Measurements from ENCODE around the gene FBL. TPM values are rescaled to one million over a fixed set of nuclear protein-coding genes. Genes with fewer than 3 reads are reported as not detected.
A peak's percentile ranks its signal among the peaks of the same experiment; 100 is the strongest.

The FBL gene
- total and polyA plus RNA-seq, 2 of the 4 experiments (the other 2 are of a cell fraction): 259 to 446 TPM

GRCh38 chr19:39843919-39844793 lies 2.0 kb downstream of the FBL start:
- H3K4me2 ChIP-seq (ENCODE audit: low read depth, low read length): peak overlapping the region; percentile 72
- no peak overlapping the region for H2AFZ ChIP-seq (replicated peaks; ENCODE audit: low read length, poor library complexity)
- H3K4me1 ChIP-seq (ENCODE audit: control insufficient read depth, insufficient read depth, low read length): peaks cover 19% of the 10 kb centered on the region
- no peak overlapping the region for H3K18ac ChIP-seq (ENCODE audit: low read depth, low read length)
- H2AK9ac ChIP-seq (replicated peaks; ENCODE audit: low read depth, low read length, poor library complexity): peak overlapping the region; percentile 35
- ATAC-seq (ENCODE audit: low read depth) (no peak), DNase-seq (peak; percentile 58)
- no peak overlapping the region for H2BK15ac ChIP-seq (ENCODE audit: low read depth, low read length)
- no peak overlapping the region for H4K91ac ChIP-seq (ENCODE audit: insufficient read depth, low read depth, low read length)
- no peak overlapping the region for H2BK5ac ChIP-seq (ENCODE audit: low read depth, low read length, poor library complexity, severe bottlenecking)
- TSS peak; percentile 44 for BruUV-seq (replicated peaks)
- no peaks in the 10 kb centered on the region for H3K27me3 ChIP-seq (ENCODE audit: control insufficient read depth, insufficient read depth, low read length)
- H4K5ac ChIP-seq (ENCODE audit: low read depth, low read length): no peak overlapping the region
- H2BK120ac ChIP-seq (ENCODE audit: low read depth, low read length): no peak overlapping the region
- no peak overlapping the region for H2BK20ac ChIP-seq (ENCODE audit: low read depth, low read length)
- POLR2A ChIA-PET (ENCODE audit: unreplicated experiment): interaction anchor here (0.7 kb wide), 1 partner anchor 77 kb away, joined by 3 read pairs; no protein-coding TSS in a partner anchor
- H3K9me3 ChIP-seq (ENCODE audit: control insufficient read depth, insufficient read depth, low read length): no peaks in the 10 kb centered on the region
- peak overlapping the region in 1 of 2 experiments; percentile 14; a peak in 1 of 4 replicates for H4K8ac ChIP-seq (ENCODE audit: low read depth in 2 of 2, low read length in 2 of 2)
- WGBS, 2 experiments (ENCODE audit: extremely low coverage in 2 of 2, insufficient read length in 1 of 2): 58% methylated on average over 2 of the region's 4 CpGs; no CpG with 5 or more reads in 1 of the 2 experiments
- H3K14ac ChIP-seq (replicated peaks; ENCODE audit: low read depth, low read length): no peak overlapping the region
- H3K9me1 ChIP-seq (ENCODE audit: insufficient read depth, low read length): peaks cover 5% of the 10 kb centered on the region; the same call in 1 of the 2 replicates
- peak overlapping the region; percentile 91 for H3K9ac ChIP-seq (ENCODE audit: low read depth, low read length)
- H3K4ac ChIP-seq (ENCODE audit: low read depth, low read length): no peak overlapping the region
- intact Hi-C loops (cut with micrococcal nuclease) (loop anchor here (1.0 to 10.0 kb wide), 5 partner anchors 51 to 399 kb away; partner anchors contain the start of genes SUPT5H and ZNF780A), dilution Hi-C loops (cut with HindIII; ENCODE audit: low sequenced_read_pairs, unreplicated experiment) (no loop called here), in situ Hi-C loops (cut with MboI; ENCODE audit: low sequenced_read_pairs) (loop anchor here (5.0 to 25.0 kb wide), 3 partner anchors 52 to 407 kb away; partner anchors contain the start of genes EID2, RPS16 and SUPT5H)
- CTCF ChIA-PET: interaction anchor here (0.6 to 1.7 kb wide), 9 partner anchors 10 to 403 kb away, joined by 3 to 12 read pairs (median 4); partner anchors contain the start of genes DYRK1B and PSMC4
- no peak overlapping the region for H3K23ac ChIP-seq (ENCODE audit: low read depth, low read length)
- H2AK5ac ChIP-seq (ENCODE audit: low read depth, low read length): no peak overlapping the region
- H3K27ac ChIP-seq (ENCODE audit: insufficient read depth, low read length): peak overlapping the region; percentile 55; the same call in 1 of the 2 replicates
- H3K36me3 ChIP-seq (ENCODE audit: control insufficient read depth, insufficient read depth, low read length): peaks cover 8% of the 10 kb centered on the region
- peaks cover 11 to 54% of the 10 kb centered on the region in 2 experiments for H3K79me1 ChIP-seq (ENCODE audit: low read depth in 1 of 2, low read length in 2 of 2)
- no peak overlapping the region for H3K56ac ChIP-seq (ENCODE audit: extremely low read depth, insufficient read depth, low read length)
- no peak overlapping the region for H3K4me3 ChIP-seq (ENCODE audit: insufficient read depth, low read depth, low read length)
- peaks cover 35% of the 10 kb centered on the region for H4K20me1 ChIP-seq (ENCODE audit: insufficient read depth, low read length)
- TF ChIP-seq NFE2L2 (IDR thresholded peaks at IDR 0.05; ENCODE audit: low read depth, low read length) (no peak), SMC3 (IDR thresholded peaks at IDR 0.05; ENCODE audit: low read depth, low read length) (peak; percentile 47; the same call in 1 of the 2 replicates), BHLHE40 (IDR thresholded peaks at IDR 0.05; ENCODE audit: low read depth, low read length) (no peak), CEBPB (IDR thresholded peaks at IDR 0.05; ENCODE audit: low read depth, low read length) (no peak), CHD1 (IDR thresholded peaks at IDR 0.05; ENCODE audit: low read depth, low read length) (no peak), MAZ (IDR thresholded peaks at IDR 0.05; ENCODE audit: borderline replicate concordance, low read depth, low read length) (no peak), RAD21 (IDR thresholded peaks at IDR 0.05; ENCODE audit: low read length) (peak; percentile 55), MAFK (IDR thresholded peaks at IDR 0.05; ENCODE audit: low read depth, low read length) (no peak), FOS (IDR thresholded peaks at IDR 0.05; ENCODE audit: low read depth, low read length) (no peak), ELK1 (IDR thresholded peaks at IDR 0.05; ENCODE audit: borderline replicate concordance, low read depth, low read length) (no peak), POLR2A (IDR thresholded peaks at IDR 0.05; ENCODE audit: low read depth, low read length) (no peak), RCOR1 (IDR thresholded peaks at IDR 0.05; ENCODE audit: insufficient replicate concordance, low read length) (no peak), RFX5 (IDR thresholded peaks at IDR 0.05; ENCODE audit: low read depth, low read length) (no peak), MXI1 (IDR thresholded peaks at IDR 0.05; ENCODE audit: borderline replicate concordance, low read depth, low read length) (no peak)
- TF ChIP-seq, protein P1, sequence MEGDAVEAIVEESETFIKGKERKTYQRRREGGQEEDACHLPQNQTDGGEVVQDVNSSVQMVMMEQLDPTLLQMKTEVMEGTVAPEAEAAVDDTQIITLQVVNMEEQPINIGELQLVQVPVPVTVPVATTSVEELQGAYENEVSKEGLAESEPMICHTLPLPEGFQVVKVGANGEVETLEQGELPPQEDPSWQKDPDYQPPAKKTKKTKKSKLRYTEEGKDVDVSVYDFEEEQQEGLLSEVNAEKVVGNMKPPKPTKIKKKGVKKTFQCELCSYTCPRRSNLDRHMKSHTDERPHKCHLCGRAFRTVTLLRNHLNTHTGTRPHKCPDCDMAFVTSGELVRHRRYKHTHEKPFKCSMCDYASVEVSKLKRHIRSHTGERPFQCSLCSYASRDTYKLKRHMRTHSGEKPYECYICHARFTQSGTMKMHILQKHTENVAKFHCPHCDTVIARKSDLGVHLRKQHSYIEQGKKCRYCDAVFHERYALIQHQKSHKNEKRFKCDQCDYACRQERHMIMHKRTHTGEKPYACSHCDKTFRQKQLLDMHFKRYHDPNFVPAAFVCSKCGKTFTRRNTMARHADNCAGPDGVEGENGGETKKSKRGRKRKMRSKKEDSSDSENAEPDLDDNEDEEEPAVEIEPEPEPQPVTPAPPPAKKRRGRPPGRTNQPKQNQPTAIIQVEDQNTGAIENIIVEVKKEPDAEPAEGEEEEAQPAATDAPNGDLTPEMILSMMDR (conservative IDR thresholded peaks at IDR 0.05; ENCODE audit: low read depth, low read length): peak; percentile 76
